SKM-1 (cell line): Measurements from ENCODE around the gene RIMBP3C.
"Not testable (repeated sequence)": the region's sequence is repeated elsewhere in the genome, so short reads cannot be mapped to it uniquely, and the experiment has no call there.

Experiments
- DNase-seq: peaks from one replicate; lab custom pipeline; 2025; ENCODE audit not compliant: unreplicated experiment; lab: John Stamatoyannopoulos, UW

RIMBP3C gene

DNA sequence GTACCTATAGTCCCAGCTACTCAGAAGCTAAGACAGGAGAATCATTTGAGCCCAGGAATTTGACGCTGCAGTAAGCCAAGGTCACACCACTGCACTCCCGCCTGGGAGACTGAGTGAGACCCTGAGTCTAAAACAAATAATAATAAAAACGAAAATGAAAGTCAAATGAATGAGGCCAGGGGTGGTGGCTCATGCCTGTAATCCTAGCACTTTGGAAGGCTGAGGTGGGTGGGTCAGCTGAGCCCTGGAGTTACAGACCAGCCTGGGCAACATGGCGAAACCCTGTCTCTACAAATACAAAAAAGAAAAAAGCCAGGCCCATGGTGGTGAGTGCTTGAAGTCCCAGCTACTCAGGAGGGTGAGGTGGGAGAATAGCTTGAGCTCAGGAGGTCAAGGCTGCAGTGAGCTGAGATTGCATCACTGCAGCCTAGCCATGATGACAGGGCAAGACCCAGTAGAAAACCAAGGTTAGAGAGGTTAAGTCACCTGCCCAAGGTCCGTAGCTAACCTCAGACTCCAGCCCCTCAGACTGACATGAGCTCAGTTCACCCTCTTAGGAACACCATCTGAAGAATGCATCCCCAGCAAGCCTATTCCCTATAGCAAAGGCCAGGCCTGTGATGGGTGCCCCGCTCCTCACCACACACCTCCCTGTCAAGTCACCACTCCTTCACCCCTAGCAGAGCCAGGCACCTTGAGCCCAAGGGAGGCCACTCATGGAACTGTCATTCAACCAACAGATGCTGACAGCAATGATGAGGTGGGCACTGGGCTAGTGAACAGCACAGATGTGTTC, 24.4 kb downstream of the RIMBP3C start:
- DNase-seq: not testable (repeated sequence)

DNA sequence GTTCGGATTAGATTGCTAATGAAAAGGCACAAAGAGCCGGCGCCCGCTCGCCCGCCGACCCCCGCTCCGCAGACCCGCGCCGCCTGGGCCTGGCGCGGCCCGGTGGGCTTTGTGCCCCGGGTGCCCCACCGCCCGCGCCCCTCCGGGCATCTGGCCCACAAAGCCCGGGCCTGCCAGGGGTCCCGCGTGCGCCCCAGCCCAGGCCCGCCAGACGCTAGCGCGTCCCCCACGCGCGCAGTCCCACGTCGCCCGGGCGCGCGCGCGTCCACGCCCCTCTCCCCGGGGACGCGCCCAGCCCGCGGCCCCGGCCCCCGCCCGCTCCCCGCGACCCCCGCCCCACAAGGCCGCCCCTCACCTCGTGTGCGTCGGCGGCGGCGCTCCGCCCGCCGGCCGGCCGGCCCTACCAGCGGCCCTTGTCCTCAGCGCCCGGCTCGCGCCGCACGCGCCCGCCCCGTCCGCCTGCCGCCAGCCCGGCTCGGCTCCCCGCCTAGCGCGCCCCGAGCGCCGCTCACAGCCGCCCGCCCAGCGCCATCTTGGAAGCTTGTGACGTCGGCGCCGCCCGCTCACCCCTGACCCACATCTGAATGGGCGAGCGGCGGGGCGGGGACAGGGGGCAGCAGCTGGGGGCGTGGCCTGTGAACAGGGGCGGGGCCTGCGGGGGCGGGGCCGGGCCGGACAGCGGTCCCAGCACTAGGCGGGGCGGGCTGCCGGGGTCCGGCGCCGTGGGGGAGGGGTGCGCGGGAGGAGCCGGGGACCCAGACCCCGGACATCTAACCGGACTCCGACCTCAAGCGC, 34.1 kb downstream of the RIMBP3C start:
- DNase-seq: not testable (repeated sequence)

DNA sequence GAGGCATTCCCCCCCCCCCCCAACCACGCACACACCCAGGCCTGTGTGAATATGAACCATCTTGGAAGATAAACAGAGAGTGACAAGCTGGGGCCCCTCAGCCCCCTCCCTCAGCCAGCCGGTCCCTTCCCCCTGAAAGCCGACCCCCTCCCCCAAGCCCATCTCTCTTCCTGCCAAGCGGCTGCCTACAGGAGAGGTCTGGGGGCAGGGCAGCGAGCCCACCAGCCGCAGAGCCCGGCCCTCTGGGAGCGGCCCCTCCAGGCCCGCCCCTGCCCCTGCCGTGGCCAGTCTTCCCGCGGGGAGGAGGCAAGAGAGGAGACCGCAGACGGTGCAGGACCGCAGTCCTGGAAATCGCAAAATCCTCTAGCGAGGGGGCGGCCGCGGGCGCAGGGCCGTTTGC, 34.7 kb downstream of the RIMBP3C start:
- DNase-seq: not testable (repeated sequence)

DNA sequence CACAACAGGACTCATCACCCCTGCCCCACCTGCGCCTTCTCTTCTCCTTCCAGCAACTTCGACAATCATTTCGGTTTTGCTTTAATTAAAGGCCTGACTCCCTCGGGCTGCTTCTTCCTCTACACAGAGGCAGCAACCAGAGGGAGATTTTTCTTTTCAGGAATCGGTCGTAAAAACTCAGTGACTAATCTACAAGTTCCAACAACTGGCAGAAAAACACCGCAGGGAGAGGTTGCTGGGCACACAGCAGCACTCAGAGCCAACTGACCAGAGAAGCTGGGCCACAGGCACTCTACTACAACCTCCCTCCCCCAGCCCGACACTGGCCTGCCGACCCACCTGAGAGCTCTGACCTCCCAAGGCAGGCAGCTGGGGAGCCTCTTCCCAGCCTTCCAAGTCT, 36.0 kb downstream of the RIMBP3C start:
- not testable (repeated sequence) for DNase-seq

DNA sequence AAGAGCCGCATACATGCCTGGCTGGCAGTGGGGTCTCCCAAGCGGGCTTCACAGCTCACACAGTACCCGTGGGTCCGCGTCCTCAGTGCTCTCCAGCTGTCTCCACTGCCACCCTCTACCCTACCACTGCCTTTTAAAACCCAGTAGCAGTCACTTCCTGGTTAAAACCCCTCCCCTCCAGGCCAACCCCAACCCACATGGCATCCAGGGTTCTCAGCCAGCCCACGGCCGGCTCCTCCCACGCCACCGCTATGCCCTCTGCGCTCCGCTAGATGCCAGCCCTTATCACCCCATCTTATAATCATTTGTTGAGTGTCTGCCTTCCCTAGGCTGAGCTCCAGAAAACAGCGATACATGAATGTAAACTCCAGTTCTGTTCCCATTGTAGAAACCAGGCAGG, 37.1 kb downstream of the RIMBP3C start:
- not testable (repeated sequence) for DNase-seq

DNA sequence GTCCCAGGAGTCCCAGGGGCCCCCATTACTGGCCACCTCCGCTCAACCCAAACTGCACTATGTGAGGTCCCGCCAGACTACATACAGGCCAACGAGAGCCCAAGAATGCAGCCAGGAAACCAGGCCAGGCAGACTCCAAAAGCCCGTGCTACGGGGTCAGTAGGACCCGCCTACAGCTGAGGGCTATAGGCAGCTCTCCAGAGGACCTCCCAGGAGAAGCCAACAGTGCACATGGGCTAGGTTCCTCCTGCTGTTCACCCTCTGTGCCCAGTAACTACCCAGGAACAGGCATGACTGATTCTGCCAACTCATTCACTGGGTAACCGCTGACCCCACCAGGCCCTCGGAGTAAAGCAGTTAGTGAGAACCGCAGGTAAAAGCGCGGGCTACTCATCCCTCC, 39.2 kb downstream of the RIMBP3C start:
- DNase-seq: not testable (repeated sequence)

DNA sequence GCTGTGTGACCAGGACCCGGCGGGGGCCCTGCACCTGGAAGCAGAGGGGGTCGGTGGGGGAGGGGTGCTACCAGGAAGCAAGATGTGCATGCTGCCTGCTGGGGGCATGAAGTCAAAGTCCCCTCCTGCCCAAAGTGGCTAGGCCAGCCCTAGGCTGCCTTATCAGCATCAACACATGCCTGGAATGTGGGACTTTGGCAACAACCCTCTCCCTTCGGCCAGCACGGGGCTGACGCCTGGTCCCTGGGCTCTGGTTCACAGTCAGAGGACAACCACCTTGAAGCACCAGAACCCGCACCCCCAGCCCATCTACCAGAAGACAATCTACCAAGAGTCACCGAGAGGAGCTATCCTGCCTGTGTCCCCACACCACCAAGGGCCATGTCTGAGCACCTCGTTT, 40.9 kb downstream of the RIMBP3C start:
- DNase-seq: not testable (repeated sequence)

DNA sequence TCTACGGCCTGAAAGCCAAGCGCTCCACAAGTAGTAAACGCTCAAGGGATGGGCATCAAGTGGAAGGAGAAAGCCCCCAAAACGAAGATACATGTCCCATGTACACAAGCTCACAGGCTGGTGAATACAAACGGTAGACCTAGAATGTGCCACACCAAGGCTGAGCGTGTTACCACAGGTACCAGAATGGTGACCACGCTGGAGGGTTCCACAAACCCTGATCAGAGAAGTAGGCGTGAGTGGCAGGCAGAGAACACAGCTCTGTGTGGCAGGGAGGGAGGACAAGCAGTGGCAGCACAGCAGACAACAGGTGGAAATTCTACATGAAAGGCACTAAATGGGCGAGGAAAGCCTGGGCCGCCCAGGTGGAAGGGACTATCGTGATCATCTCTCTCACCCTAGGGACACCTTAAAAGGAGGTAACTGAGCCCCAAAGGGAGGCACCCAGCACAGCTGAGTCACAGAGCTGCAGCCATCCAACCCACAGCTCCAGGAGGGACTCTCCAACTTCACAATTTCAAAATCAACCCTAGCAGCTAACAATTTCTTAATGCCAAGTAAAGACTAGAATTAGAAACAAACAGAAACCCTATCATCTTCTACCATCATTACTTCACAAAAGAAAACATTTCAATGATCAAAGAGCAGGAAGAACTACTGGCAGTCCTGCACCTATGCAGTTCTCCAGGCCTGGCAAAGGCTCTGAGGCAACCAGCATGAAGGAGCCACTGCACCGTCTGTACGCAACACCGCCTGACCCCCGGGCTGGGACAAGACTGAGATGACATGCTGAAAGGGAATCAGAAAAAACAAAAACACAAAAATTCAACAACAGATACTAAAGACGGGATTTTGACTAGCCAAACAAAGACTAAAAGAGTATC, 51.4 kb downstream of the RIMBP3C start:
- DNase-seq: not testable (repeated sequence)

DNA sequence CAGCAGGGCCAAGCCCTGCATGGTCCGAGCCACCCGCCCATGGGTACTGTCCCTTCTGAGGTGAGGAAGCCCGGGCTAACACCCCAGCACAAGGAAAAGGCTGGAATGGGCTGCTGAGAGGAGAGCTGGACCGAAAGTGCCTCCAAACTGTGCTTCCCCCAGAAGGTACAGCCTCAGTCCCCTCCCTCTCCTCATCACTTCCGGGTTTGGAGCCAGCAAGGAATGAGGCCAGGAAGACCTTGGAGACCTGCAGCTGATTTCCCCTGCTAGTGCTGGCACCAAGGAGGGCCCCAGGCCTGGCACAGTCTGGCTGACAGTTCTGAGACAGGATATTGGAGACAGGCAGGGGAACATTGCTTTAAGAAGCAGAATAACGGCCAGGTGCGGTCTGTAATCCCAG, 52.8 kb downstream of the RIMBP3C start:
- not testable (repeated sequence) for DNase-seq

DNA sequence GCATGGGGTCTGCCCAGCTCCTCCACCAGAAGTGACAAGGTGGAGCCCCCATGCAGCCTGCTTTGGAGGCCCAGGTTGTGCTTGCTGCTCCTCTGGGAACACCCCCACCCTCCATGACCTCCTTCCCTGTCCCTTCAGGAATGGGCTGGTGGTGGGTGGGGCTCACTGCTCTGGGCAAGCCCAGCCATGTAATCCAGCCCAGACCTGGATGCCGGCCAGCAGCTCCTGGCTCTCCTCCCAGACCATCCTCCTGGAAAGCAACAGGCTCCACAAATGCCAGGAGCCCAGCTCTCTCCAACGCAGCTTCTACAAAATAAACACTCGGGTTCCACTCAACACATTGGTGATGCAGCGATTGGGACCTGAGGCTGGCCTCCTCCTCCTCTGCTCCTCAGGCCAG, 53.3 kb downstream of the RIMBP3C start:
- not testable (repeated sequence) for DNase-seq
